IMR-90 (cell line): Measurements from ENCODE around the gene CEP55.

ENCODE experiments used
- CEBPB ChIP-seq: IDR thresholded peaks from 2 replicates; pipeline ENCODE4 v1.6.1; 2012; ENCODE audit warnings: low read depth, low read length, improper control_type of control experiment
- CTCF ChIP-seq: conservative IDR thresholded peaks from 2 replicates; pipeline ENCODE4 v1.5.1; 2012; ENCODE audit warnings: mild to moderate bottlenecking, low read depth, low read length, improper control_type of control experiment
- FOS ChIP-seq: fragments of 150-350 bp; IDR thresholded peaks from 2 replicates; pipeline ENCODE4 v1.6.1; 2016; ENCODE audit warnings: low read depth, low read length
- POLR2A ChIP-seq: IDR thresholded peaks from 2 replicates; pipeline ENCODE4 v1.6.1; 2012; ENCODE audit warnings: mild to moderate bottlenecking, low read depth, low read length
- RAD21 ChIP-seq: IDR thresholded peaks from 2 replicates; pipeline ENCODE4 v1.6.1; 2012; ENCODE audit warnings: low read length, improper control_type of control experiment

- TF ChIP-seq CTCF, result peak; percentile 83
- TF ChIP-seq POLR2A, result peak; percentile 84
- peak; percentile 92 for TF ChIP-seq RAD21
- no peak for TF ChIP-seq CEBPB
- no peak for TF ChIP-seq FOS
Observed at GRCh38 chr10:93482145-93482834, 14.1 kb upstream of the CEP55 start, which contains the start of gene MYOF.
